ENCODE results near the gene WFDC9. TPM values are rescaled to one million over a fixed set of nuclear protein-coding genes. Genes with fewer than 3 reads are reported as not detected.

The WFDC9 gene
- total and polyA plus RNA-seq, 2 donors (not counting 3 experiments of a cell fraction or from before 2014, with no cell fraction given), result not detected

GRCh38 chr20:45649312-45649863 lies 18.3 kb upstream of the WFDC9 start:
- dilution Hi-C loops (cut with MboI; ENCODE audit: extremely low pct_ligation_motif_present, low sequenced_read_pairs) (no loop called here), intact Hi-C loops (cut with micrococcal nuclease) (no loop called here)
- no peaks in the 10 kb centered on the region for H3K9me1 ChIP-seq (replicated peaks; ENCODE audit: control insufficient read depth, extremely low read depth, insufficient read depth, low read length)
- H3K9ac ChIP-seq (replicated peaks; ENCODE audit: extremely low read depth, insufficient read depth, low read length), result no peak overlapping the region
- H3K79me2 ChIP-seq (ENCODE audit: control insufficient read depth, insufficient read depth, low read length), result no peaks in the 10 kb centered on the region
- no TSS peak for BruUV-seq (replicated peaks)
- H3K9me3 ChIP-seq (replicated peaks; ENCODE audit: control insufficient read depth, insufficient read depth, low read length), result no peaks in the 10 kb centered on the region
- no peak for DNase-seq (ENCODE audit: low read depth, low spot score)
- H3K27me3 ChIP-seq (ENCODE audit: control insufficient read depth in 2 of 2, insufficient read depth in 2 of 2, low read length in 2 of 2), result no peaks in the 10 kb centered on the region
- no peaks in the 10 kb centered on the region for H4K20me1 ChIP-seq (replicated peaks; ENCODE audit: control insufficient read depth, extremely low read depth, insufficient read depth, low read length)
- ChIA-PET CTCF (no interaction called here), POLR2A (no interaction called here)
- no peaks in the 10 kb centered on the region for H3K36me3 ChIP-seq (ENCODE audit: control insufficient read depth in 2 of 2, extremely low read depth in 1 of 2, insufficient read depth in 2 of 2, low read length in 2 of 2)
- H3K27ac ChIP-seq (ENCODE audit: insufficient read depth, low read depth, low read length), result no peak overlapping the region
- TF ChIP-seq CTCF (IDR thresholded peaks at IDR 0.05; ENCODE audit: extremely low read depth in 1 of 2, insufficient read depth in 1 of 2, low read depth in 1 of 2, low read length in 2 of 2), result no peak
- TF ChIP-seq POLR2A (IDR thresholded peaks at IDR 0.05; ENCODE audit: low read depth, low read length), result no peak
- TF ChIP-seq JUN (IDR thresholded peaks at IDR 0.05; ENCODE audit: borderline replicate concordance, insufficient read depth, insufficient read length, low read depth), result no peak
- no peak for TF ChIP-seq FOS (IDR thresholded peaks at IDR 0.05; ENCODE audit: borderline replicate concordance, insufficient read depth, low read length)
- no peak overlapping the region for H3K4me2 ChIP-seq (ENCODE audit: insufficient read depth, low read length)
- H2AFZ ChIP-seq (ENCODE audit: low read depth, low read length), result no peak overlapping the region
- no peak overlapping the region for H3K4me3 ChIP-seq (replicated peaks in 1 of 3; ENCODE audit: insufficient read depth in 1 of 3, low read depth in 1 of 3, low read length in 3 of 3)
- no peak for FAIRE-seq
- no peaks in the 10 kb centered on the region for H3K4me1 ChIP-seq (ENCODE audit: control insufficient read depth, extremely low read depth, insufficient read depth, low read length)

GRCh38 chr20:45647441-45648050 lies 16.5 kb upstream of the WFDC9 start:
- TF ChIP-seq FOS (IDR thresholded peaks at IDR 0.05; ENCODE audit: borderline replicate concordance, insufficient read depth, low read length) (no peak), EZH2 (IDR thresholded peaks at IDR 0.05; ENCODE audit: borderline replicate concordance, low read depth, low read length, severe bottlenecking) (no peak), JUN (IDR thresholded peaks at IDR 0.05; ENCODE audit: borderline replicate concordance, insufficient read depth, insufficient read length, low read depth) (no peak), POLR2A (IDR thresholded peaks at IDR 0.05; ENCODE audit: low read depth, low read length) (no peak), GATA2 (IDR thresholded peaks at IDR 0.05; ENCODE audit: insufficient read depth, insufficient read length, low read depth, low read length) (no peak), POLR2AphosphoS5 (IDR thresholded peaks at IDR 0.05; ENCODE audit: insufficient read depth, low read depth, low read length) (no peak), CTCF (IDR thresholded peaks at IDR 0.05; ENCODE audit: extremely low read depth in 1 of 2, insufficient read depth in 1 of 2, low read depth in 1 of 2, low read length in 2 of 2) (no peak), MYC (IDR thresholded peaks at IDR 0.05; ENCODE audit: low read depth, low read length) (no peak), MAX (IDR thresholded peaks at IDR 0.05; ENCODE audit: insufficient read depth, insufficient read length) (no peak)
- no peak overlapping the region for H2AFZ ChIP-seq (ENCODE audit: low read depth, low read length)
- no peaks in the 10 kb centered on the region for H3K27me3 ChIP-seq (ENCODE audit: control insufficient read depth in 2 of 2, insufficient read depth in 2 of 2, low read length in 2 of 2)
- no peak overlapping the region for H3K9ac ChIP-seq (replicated peaks; ENCODE audit: extremely low read depth, insufficient read depth, low read length)
- POLR2A ChIA-PET, result no interaction called here
- no peaks in the 10 kb centered on the region for H3K4me1 ChIP-seq (ENCODE audit: control insufficient read depth, extremely low read depth, insufficient read depth, low read length)
- dilution Hi-C loops (cut with MboI; ENCODE audit: extremely low pct_ligation_motif_present, low sequenced_read_pairs) (no loop called here), intact Hi-C loops (cut with micrococcal nuclease) (no loop called here)
- no peaks in the 10 kb centered on the region for H4K20me1 ChIP-seq (replicated peaks; ENCODE audit: control insufficient read depth, extremely low read depth, insufficient read depth, low read length)
- H3K9me3 ChIP-seq (replicated peaks; ENCODE audit: control insufficient read depth, insufficient read depth, low read length), result no peaks in the 10 kb centered on the region
- DNase-seq (ENCODE audit: low read depth, low spot score) (no peak), FAIRE-seq (no peak)
- H3K4me3 ChIP-seq (replicated peaks in 1 of 3; ENCODE audit: insufficient read depth in 1 of 3, low read depth in 1 of 3, low read length in 3 of 3), result no peak overlapping the region
- no peaks in the 10 kb centered on the region for H3K36me3 ChIP-seq (ENCODE audit: control insufficient read depth in 2 of 2, extremely low read depth in 1 of 2, insufficient read depth in 2 of 2, low read length in 2 of 2)
- no peaks in the 10 kb centered on the region for H3K79me2 ChIP-seq (ENCODE audit: control insufficient read depth, insufficient read depth, low read length)
- H3K4me2 ChIP-seq (ENCODE audit: insufficient read depth, low read length), result no peak overlapping the region
- CTCF ChIA-PET, result interaction anchor here (1.4 kb wide), 1 partner anchor 18 kb away, joined by 3 read pairs; the partner anchor contains the start of gene WFDC10A
- no TSS peak for BruUV-seq (replicated peaks)
- H3K9me1 ChIP-seq (replicated peaks; ENCODE audit: control insufficient read depth, extremely low read depth, insufficient read depth, low read length), result no peaks in the 10 kb centered on the region
- H3K27ac ChIP-seq (ENCODE audit: insufficient read depth, low read depth, low read length), result no peak overlapping the region

Measured in endothelial cell of umbilical vein (primary cell).